RWPE2 (cell line): ENCODE data around the gene SERPINB1.

Experiments used
- ATAC-seq: fragments of 200-7000 bp; cut with Tn5 transposase; 3 replicates; pipeline ENCODE4 v1.9.1; 2021; ENCODE audit warnings: low read depth
- DNase-seq: peaks from one replicate; pipeline ENCODE4 v3.0.0-alpha.2; 2020; ENCODE audit warnings: low spot score
- H3K27ac ChIP-seq: fragments of 450-650 bp; 2 replicates; pipeline ENCODE4 v1.5.1; 2017; ENCODE audit warnings: mild to moderate bottlenecking; ENCODE audit not compliant: poor library complexity, severe bottlenecking
- H3K27me3 ChIP-seq: fragments of 250-450 bp; sonication (Bioruptor Pico); 2 replicates; pipeline ENCODE4 v1.5.1; 2021; ENCODE audit warnings: mild to moderate bottlenecking, moderate library complexity; ENCODE audit not compliant: insufficient read depth, poor library complexity, severe bottlenecking
- H3K36me3 ChIP-seq: fragments of 250-450 bp; sonication (Bioruptor Pico); 2 replicates; pipeline ENCODE4 v1.5.1; 2020; ENCODE audit warnings: low read depth, mild to moderate bottlenecking, moderate library complexity
- H3K4me1 ChIP-seq: fragments of 250-450 bp; sonication (Bioruptor Pico); 2 replicates; pipeline ENCODE4 v1.5.1; 2021; ENCODE audit warnings: mild to moderate bottlenecking, moderate library complexity; ENCODE audit not compliant: insufficient read depth, poor library complexity, severe bottlenecking
- H3K4me3 ChIP-seq: fragments of 250-450 bp; sonication (Bioruptor Pico); 2 replicates; pipeline ENCODE4 v1.5.1; 2021; ENCODE audit warnings: mild to moderate bottlenecking, moderate library complexity; ENCODE audit not compliant: severe bottlenecking
- H3K9me3 ChIP-seq: fragments of 250-450 bp; sonication (Bioruptor Pico); 2 replicates; pipeline ENCODE4 v1.5.1; 2021; ENCODE audit warnings: mild to moderate bottlenecking, moderate library complexity; ENCODE audit not compliant: severe bottlenecking
- TF ChIP-seq, protein P1 (sequence below): fragments of 450-650 bp; IDR thresholded peaks from one replicate; pipeline ENCODE4 v1.5.1; 2017; ENCODE audit warnings: mild to moderate bottlenecking, moderate library complexity; ENCODE audit not compliant: poor library complexity, severe bottlenecking

SERPINB1 gene

DNA sequence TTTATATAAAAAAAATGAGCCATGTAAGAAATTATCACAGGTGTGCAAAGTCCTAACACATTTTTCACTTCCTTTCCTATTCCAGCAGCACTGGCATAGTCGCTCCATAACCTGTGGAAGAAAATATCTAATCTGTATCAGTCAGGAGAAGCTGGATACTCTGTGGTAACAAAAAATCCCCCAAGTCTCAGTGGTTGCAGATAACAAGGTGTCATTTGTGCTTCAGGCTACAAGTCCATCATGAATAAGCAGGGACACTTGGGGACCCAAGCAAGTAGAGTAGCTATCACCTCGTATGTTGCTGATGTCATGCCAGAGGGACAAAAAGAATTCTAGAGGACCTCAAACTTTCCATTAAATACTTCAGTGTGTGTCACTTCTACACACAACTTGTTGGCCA is 30.3 kb upstream of the SERPINB1 start:
- no peak for ATAC-seq
- Histone ChIP-seq H3K4me3 (no peak overlapping the region), H3K27me3 (no peaks in the 10 kb centered on the region), H3K9me3 (no peaks in the 10 kb centered on the region), H3K4me1 (peaks cover 6% of the 10 kb centered on the region), H3K27ac (no peak overlapping the region), H3K36me3 (no peaks in the 10 kb centered on the region)
- TF ChIP-seq, protein P1, sequence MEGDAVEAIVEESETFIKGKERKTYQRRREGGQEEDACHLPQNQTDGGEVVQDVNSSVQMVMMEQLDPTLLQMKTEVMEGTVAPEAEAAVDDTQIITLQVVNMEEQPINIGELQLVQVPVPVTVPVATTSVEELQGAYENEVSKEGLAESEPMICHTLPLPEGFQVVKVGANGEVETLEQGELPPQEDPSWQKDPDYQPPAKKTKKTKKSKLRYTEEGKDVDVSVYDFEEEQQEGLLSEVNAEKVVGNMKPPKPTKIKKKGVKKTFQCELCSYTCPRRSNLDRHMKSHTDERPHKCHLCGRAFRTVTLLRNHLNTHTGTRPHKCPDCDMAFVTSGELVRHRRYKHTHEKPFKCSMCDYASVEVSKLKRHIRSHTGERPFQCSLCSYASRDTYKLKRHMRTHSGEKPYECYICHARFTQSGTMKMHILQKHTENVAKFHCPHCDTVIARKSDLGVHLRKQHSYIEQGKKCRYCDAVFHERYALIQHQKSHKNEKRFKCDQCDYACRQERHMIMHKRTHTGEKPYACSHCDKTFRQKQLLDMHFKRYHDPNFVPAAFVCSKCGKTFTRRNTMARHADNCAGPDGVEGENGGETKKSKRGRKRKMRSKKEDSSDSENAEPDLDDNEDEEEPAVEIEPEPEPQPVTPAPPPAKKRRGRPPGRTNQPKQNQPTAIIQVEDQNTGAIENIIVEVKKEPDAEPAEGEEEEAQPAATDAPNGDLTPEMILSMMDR, result no peak
- no peak for DNase-seq

DNA sequence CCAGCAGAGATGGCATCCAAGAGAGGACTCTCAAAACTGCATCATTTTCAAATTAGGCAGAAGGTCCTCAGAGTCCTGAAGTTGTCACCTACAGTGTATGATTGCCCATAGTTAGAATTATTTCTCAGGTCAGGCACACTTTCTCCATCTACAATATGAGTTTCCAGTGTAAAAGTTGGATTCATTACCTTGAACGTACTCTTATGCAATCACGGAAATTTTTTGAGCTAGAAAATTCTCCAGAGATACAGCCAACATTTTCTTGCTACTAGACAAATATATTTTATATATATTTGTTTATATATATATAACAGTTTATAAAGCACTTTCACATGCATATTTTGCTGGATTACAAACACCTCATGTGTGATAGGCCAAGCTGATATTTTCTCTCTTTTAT is 29.4 kb upstream of the SERPINB1 start:
- Histone ChIP-seq H3K27ac (no peak overlapping the region), H3K4me1 (no peaks in the 10 kb centered on the region), H3K36me3 (no peaks in the 10 kb centered on the region), H3K27me3 (no peaks in the 10 kb centered on the region), H3K4me3 (no peak overlapping the region), H3K9me3 (no peaks in the 10 kb centered on the region)
- ATAC-seq (no peak), DNase-seq (no peak)
- TF ChIP-seq, protein P1, result no peak

DNA sequence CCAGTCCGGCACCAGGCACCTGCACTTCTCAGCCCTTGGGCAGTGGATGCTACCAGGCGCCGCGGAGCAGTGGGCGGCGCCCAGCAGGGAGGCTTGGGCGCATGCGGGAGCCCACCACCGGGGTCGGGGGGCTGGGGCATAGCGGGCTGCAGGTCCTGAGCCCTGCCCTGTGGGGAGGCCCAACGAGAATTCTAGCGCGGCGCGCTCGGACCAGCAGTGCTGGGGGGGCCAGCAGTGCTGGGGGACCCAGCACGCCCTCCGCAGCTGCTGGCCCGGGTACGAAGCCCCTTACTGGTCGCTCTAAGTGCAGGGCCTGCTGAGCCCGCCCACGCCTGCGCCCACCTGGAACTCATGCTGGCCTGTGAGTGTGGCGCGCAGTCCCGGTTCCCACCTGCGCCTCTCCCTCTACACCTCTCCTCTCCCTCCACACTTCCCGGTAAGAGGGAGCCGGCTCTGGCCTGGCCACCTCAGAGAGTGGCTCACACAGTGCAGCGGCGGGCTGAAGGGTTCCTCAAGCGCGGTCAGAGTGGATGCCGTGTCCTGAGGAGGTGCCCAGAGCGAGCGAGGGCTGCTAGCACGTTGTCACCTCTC is 28.5 kb upstream of the SERPINB1 start:
- DNase-seq (no peak), ATAC-seq (no peak)
- TF ChIP-seq, protein P1, result no peak
- peaks cover 6% of the 10 kb centered on the region for H3K4me1 ChIP-seq
- no peak overlapping the region for H3K27ac ChIP-seq
- no peaks in the 10 kb centered on the region for H3K36me3 ChIP-seq
- no peaks in the 10 kb centered on the region for H3K9me3 ChIP-seq
- no peaks in the 10 kb centered on the region for H3K27me3 ChIP-seq
- H3K4me3 ChIP-seq, result no peak overlapping the region

DNA sequence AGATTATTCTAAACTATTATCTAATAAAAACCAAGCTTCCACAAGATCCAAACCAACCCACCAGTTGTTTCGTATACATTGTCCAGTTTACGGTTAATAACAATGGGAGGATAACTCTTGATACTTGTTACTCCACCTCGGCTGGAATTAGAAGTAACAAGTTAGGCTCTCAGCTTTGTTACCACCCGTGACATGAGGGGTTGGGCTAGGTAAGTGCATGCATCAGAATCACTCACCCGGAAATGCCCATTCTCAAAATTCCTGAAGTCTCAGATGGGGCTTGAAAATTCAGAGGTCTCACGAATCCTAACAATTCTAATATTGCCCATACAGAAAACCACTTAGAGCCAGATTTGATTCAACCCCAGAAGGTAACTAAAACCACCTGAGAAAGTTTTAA is 27.0 kb upstream of the SERPINB1 start:
- no peak for DNase-seq
- H3K27ac ChIP-seq, result no peak overlapping the region
- H3K36me3 ChIP-seq, result no peaks in the 10 kb centered on the region
- no peaks in the 10 kb centered on the region for H3K27me3 ChIP-seq
- TF ChIP-seq, protein P1, result no peak
- no peak for ATAC-seq
- no peak overlapping the region for H3K4me3 ChIP-seq
- no peaks in the 10 kb centered on the region for H3K9me3 ChIP-seq
- peaks cover 6% of the 10 kb centered on the region for H3K4me1 ChIP-seq

DNA sequence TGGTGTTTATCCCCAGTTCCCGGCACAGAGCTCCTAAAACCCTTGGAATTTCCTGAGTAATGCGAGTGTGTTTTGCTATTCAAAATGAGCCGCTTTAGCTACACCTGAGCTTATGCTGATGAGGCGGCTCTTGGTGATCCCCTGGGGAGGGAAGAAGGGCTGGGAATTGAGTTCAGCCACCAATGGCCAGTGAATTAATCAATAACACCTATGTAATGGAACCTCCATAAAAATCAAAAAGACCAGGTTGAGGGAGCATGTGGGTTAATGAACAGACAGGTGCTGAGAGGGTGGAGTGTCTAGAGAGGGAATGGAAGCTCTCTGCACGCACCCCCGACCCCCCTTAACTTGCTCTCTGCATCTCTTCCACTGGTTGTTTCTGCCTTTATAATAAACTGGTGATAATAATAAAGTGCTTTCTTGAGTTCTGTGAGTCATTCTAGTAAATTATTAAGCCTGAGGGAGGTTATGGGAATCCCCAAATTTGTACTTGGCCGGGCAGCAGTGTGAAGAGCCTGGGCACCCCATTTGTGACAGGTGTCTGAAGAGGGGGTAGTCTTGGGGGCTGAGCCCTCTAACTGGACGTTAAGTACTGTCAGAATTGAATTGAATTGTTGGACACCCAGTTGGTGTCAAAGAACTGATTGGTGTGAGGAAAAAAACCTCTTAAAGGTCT is 24.6 kb upstream of the SERPINB1 start:
- ATAC-seq, result no peak
- no peaks in the 10 kb centered on the region for H3K27me3 ChIP-seq
- no peak overlapping the region for H3K4me3 ChIP-seq
- TF ChIP-seq, protein P1, result no peak
- no peak overlapping the region for H3K27ac ChIP-seq
- H3K4me1 ChIP-seq, result peaks cover 6% of the 10 kb centered on the region
- DNase-seq, result no peak
- H3K9me3 ChIP-seq, result no peaks in the 10 kb centered on the region
- H3K36me3 ChIP-seq, result no peaks in the 10 kb centered on the region
